ENCODE measurements around the gene WIF1.

- no peak for TF ChIP-seq CTCF (conservative IDR thresholded peaks at IDR 0.05; ENCODE audit: low read depth, low read length)
- no peak for TF ChIP-seq CHD1 (IDR thresholded peaks at IDR 0.05; ENCODE audit: low read depth, low read length)
- no peak for TF ChIP-seq CEBPB (IDR thresholded peaks at IDR 0.05; ENCODE audit: low read depth, low read length)
- no peak for TF ChIP-seq MAFK (IDR thresholded peaks at IDR 0.05; ENCODE audit: low read depth, low read length)
- TF ChIP-seq USF2 (IDR thresholded peaks at IDR 0.05; ENCODE audit: low read depth, low read length): no peak
- no peak for TF ChIP-seq MXI1 (IDR thresholded peaks at IDR 0.05; ENCODE audit: borderline replicate concordance, low read depth, low read length)
- no peak for TF ChIP-seq POLR2A (IDR thresholded peaks at IDR 0.05; ENCODE audit: low read depth, low read length)
- no peak for TF ChIP-seq RCOR1 (IDR thresholded peaks at IDR 0.05; ENCODE audit: insufficient replicate concordance, low read length)
Measured at GRCh38 chr12:65152596-65152995, 31.5 kb upstream of the WIF1 start.

Data from IMR-90 (cell line).